K562 (cell line): Measurements from ENCODE around the gene DPP9. TPM values are rescaled to one million over a fixed set of nuclear protein-coding genes. Genes with fewer than 3 reads are reported as not detected.

Source experiments
- ASH1L ChIP-seq: fragments of 450-650 bp; IDR thresholded peaks from 2 replicates; pipeline ENCODE4 v1.6.1; 2018; ENCODE audit warnings: borderline replicate concordance, mild to moderate bottlenecking, low read depth; ENCODE audit not compliant: partially characterized antibody
- ATF7 ChIP-seq: fragments of 450-650 bp; IDR thresholded peaks from 2 replicates; pipeline ENCODE4 v1.7.1; 2014; ENCODE audit warnings: mild to moderate bottlenecking, moderate library complexity
- CHAMP1 ChIP-seq: fragments of 450-650 bp; IDR thresholded peaks from 2 replicates; pipeline ENCODE4 v1.6.1; 2016; ENCODE audit warnings: mild to moderate bottlenecking
- CXXC5 ChIP-seq: fragments of 250-450 bp; sonication (Bioruptor Pico); IDR thresholded peaks from 2 replicates; pipeline ENCODE4 v1.8.0; 2022; ENCODE audit warnings: inconsistent platforms, mild to moderate bottlenecking, moderate library complexity
- ESRRB ChIP-seq: fragments of 250-450 bp; sonication (Bioruptor Pico); IDR thresholded peaks from 2 replicates; pipeline ENCODE4 v1.5.0; 2020; ENCODE audit warnings: mild to moderate bottlenecking, moderate library complexity, borderline replicate concordance
- ETV6 ChIP-seq, 3 experiments: fragments of 150-350 bp in 1 of 3; sonication (generic) in 1 of 3; formaldehyde crosslinking in 1 of 3; IDR thresholded peaks; 2 replicates each; pipeline versions ENCODE4 v1.6.1 to v1.8.0; 2014 to 2022; ENCODE audit warnings: borderline replicate concordance in 2 of 3, low read depth in 2 of 3, antibody characterized with exemption in 1 of 3, low read length in 1 of 3, mild to moderate bottlenecking in 1 of 3, missing genetic modification reagents in 1 of 3
- HIVEP1 ChIP-seq: fragments of 250-450 bp; sonication (Bioruptor Pico); IDR thresholded peaks from 2 replicates; pipeline ENCODE4 v1.4.0; 2020; ENCODE audit warnings: mild to moderate bottlenecking
- MCM2 ChIP-seq: fragments of 450-650 bp; IDR thresholded peaks from 2 replicates; pipeline ENCODE4 v1.6.1; 2017; ENCODE audit warnings: low read depth, mild to moderate bottlenecking
- NR2F6 ChIP-seq: fragments of 450-650 bp; formaldehyde crosslinking; IDR thresholded peaks from 2 replicates; pipeline ENCODE4 v1.4.0; 2020; ENCODE audit warnings: mild to moderate bottlenecking
- POLR2AphosphoS5 ChIP-seq: IDR thresholded peaks from 2 replicates; pipeline ENCODE4 v1.6.1; 2011; ENCODE audit warnings: mild to moderate bottlenecking, low read depth, low read length, moderate library complexity; ENCODE audit not compliant: control insufficient read depth, insufficient read depth
- RAD21 ChIP-seq, 2 experiments: fragments of 250-450 bp in 1 of 2; fragments of 450-650 bp in 1 of 2; sonication (Bioruptor Pico) in 1 of 2; formaldehyde crosslinking in 1 of 2; IDR thresholded peaks in 1 of 2; conservative IDR thresholded peaks in 1 of 2; 2 replicates each; pipeline versions ENCODE4 v1.4.0 to v1.8.0; 2020 to 2022; ENCODE audit warnings: mild to moderate bottlenecking in 2 of 2, moderate library complexity in 1 of 2
- RBM14 ChIP-seq: fragments of 200-400 bp; formaldehyde crosslinking; IDR thresholded peaks from 2 replicates; pipeline ENCODE4 v1.6.1; 2018; ENCODE audit warnings: low read depth, mild to moderate bottlenecking, low read length, moderate library complexity, borderline replicate concordance; ENCODE audit not compliant: insufficient read depth
- RFX7 ChIP-seq: fragments of 250-450 bp; sonication (Bioruptor Pico); IDR thresholded peaks from 2 replicates; pipeline ENCODE4 v1.5.1; 2021; ENCODE audit warnings: mild to moderate bottlenecking
- SRSF3 ChIP-seq: fragments of 200-400 bp; formaldehyde crosslinking; IDR thresholded peaks from 2 replicates; pipeline ENCODE4 v1.6.1; 2016; ENCODE audit warnings: mild to moderate bottlenecking, low read length, moderate library complexity; ENCODE audit not compliant: insufficient read depth
- U2AF1 ChIP-seq: fragments of 200-400 bp; formaldehyde crosslinking; optimal IDR thresholded peaks from 2 replicates; pipeline ENCODE3; 2017; ENCODE audit warnings: mild to moderate bottlenecking, low read depth, low read length, moderate library complexity
- ZBTB17 ChIP-seq: fragments of 450-650 bp; formaldehyde crosslinking; IDR thresholded peaks from 2 replicates; pipeline ENCODE4 v1.4.0; 2020; ENCODE audit warnings: mild to moderate bottlenecking
- ZFP36 ChIP-seq: fragments of 150-350 bp; IDR thresholded peaks from 2 replicates; pipeline ENCODE4 v1.6.1; 2018; ENCODE audit warnings: low read length, low read depth; ENCODE audit not compliant: partially characterized antibody
- polyA plus RNA-seq, 8 experiments: library from polyadenylated mRNA; depleted of rRNA in 4 of 8; stranded (reverse) in 5 of 8; unstranded in 3 of 8; fragments of >200 nt; fragmentation: Nextera tagmentation in 2 of 8; fragmentation: Illumina TruSeq in 1 of 8; extraction: Ambion mirVana in 2 of 8; extraction: Trizol in 1 of 8; gene quantifications; 2 replicates each; pipeline versions ENCODE4 v1.2.1 to v1.2.3, GENCODE V29; 2011 to 2014; ENCODE audit warnings: inconsistent platforms in 1 of 8, missing spikeins in 1 of 8
- total RNA-seq, 7 experiments: library from RNA; depleted of rRNA in 6 of 7; stranded (reverse); fragments of >200 nt in 6 of 7; fragmentation: Illumina TruSeq in 2 of 7; extraction: Trizol in 2 of 7; gene quantifications; 2 replicates each; pipeline versions ENCODE4 v1.2.1 to v1.2.3, GENCODE V29; 2011 to 2021; ENCODE audit warnings: low replicate concordance in 1 of 7
- TF ChIP-seq, protein P1 (sequence below): fragments of 450-650 bp; formaldehyde crosslinking; IDR thresholded peaks from 2 replicates; pipeline ENCODE4 v1.4.0; 2020; ENCODE audit warnings: mild to moderate bottlenecking, moderate library complexity
- TF ChIP-seq, protein P2 (sequence below): fragments of 450-650 bp; IDR thresholded peaks from 2 replicates; pipeline ENCODE4 v1.6.1; 2017; ENCODE audit warnings: antibody characterized with exemption, mild to moderate bottlenecking

DPP9 gene
- total and polyA plus RNA-seq, 9 of the 15 experiments (the other 6 are each of a cell fraction or from before 2014, with no cell fraction given): 0.90 to 66.7 (median 24.5) TPM

DNA sequence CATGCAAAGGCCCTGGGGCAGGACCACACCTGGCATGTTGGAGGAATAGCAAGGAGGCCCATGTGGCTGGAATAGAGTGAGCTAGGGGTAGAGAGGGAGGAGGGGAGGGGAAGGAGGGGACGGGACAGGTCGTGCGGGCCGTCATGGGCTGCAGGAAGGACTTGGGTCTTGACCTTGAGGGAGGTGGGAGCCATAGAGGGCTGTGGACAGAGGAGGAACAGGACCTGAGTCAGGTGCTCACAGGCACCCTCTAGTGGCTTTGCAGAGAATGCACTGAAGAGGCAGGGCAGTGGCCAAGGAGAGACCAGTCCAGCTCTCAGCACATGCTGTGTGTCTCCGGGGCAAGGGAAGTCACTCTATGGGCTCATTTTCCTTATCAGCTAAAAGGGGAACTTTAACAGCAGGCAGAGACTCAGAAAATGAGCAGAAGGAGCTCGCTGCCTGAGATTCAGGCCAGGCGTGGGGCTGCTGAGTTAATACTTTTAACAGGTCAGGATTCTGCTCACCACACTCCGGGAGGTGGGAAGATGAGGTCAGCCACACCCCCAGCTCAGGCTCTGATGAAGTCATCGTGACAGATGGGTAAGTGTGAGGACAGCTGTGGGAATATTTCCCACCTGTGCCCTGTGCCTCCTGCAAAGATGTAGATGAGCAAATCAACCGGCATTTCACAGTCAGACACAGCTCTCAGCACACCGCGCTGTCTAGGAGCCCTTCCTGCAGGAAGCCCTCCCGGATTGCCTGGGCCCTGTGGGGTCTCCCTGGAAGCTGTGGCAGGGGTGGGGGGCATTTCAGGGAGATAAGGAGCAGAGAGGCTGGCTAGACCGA is 90.3 kb downstream of the DPP9 start (continued):
- TF ChIP-seq U2AF1 (no peak), NR2F6 (no peak), ASH1L (no peak), RBM14 (no peak), POLR2AphosphoS5 (no peak), HIVEP1 (CRISPR knock-in tag) (no peak), ATF7 (peak; percentile 93), MCM2 (no peak), CHAMP1 (no peak), ZBTB17 (CRISPR knock-in tag) (no peak), SRSF3 (no peak), ZFP36 (peak; percentile 98), ESRRB (CRISPR knock-in tag) (no peak), RFX7 (CRISPR knock-in tag) (no peak), RAD21 (CRISPR knock-in tag; conservative IDR thresholded peaks at IDR 0.05 in 1 of 2, IDR thresholded peaks at IDR 0.05 in 1 of 2) (peak; percentile 37 to 74), CXXC5 (CRISPR knock-in tag) (no peak; the same call in 1 of the 2 replicates), ETV6 (IDR thresholded peaks at IDR 0.05; ENCODE audit: borderline replicate concordance in 1 of 2, low read depth in 2 of 2, low read length in 1 of 2) (no peak; a peak in 1 of 4 replicates), ETV6 (CRISPR knock-in tag; IDR thresholded peaks at IDR 0.05; ENCODE audit: borderline replicate concordance) (no peak)
- TF ChIP-seq, protein P1, sequence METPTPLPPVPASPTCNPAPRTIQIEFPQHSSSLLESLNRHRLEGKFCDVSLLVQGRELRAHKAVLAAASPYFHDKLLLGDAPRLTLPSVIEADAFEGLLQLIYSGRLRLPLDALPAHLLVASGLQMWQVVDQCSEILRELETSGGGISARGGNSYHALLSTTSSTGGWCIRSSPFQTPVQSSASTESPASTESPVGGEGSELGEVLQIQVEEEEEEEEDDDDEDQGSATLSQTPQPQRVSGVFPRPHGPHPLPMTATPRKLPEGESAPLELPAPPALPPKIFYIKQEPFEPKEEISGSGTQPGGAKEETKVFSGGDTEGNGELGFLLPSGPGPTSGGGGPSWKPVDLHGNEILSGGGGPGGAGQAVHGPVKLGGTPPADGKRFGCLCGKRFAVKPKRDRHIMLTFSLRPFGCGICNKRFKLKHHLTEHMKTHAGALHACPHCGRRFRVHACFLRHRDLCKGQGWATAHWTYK (CRISPR knock-in tag): no peak
- TF ChIP-seq, protein P2, sequence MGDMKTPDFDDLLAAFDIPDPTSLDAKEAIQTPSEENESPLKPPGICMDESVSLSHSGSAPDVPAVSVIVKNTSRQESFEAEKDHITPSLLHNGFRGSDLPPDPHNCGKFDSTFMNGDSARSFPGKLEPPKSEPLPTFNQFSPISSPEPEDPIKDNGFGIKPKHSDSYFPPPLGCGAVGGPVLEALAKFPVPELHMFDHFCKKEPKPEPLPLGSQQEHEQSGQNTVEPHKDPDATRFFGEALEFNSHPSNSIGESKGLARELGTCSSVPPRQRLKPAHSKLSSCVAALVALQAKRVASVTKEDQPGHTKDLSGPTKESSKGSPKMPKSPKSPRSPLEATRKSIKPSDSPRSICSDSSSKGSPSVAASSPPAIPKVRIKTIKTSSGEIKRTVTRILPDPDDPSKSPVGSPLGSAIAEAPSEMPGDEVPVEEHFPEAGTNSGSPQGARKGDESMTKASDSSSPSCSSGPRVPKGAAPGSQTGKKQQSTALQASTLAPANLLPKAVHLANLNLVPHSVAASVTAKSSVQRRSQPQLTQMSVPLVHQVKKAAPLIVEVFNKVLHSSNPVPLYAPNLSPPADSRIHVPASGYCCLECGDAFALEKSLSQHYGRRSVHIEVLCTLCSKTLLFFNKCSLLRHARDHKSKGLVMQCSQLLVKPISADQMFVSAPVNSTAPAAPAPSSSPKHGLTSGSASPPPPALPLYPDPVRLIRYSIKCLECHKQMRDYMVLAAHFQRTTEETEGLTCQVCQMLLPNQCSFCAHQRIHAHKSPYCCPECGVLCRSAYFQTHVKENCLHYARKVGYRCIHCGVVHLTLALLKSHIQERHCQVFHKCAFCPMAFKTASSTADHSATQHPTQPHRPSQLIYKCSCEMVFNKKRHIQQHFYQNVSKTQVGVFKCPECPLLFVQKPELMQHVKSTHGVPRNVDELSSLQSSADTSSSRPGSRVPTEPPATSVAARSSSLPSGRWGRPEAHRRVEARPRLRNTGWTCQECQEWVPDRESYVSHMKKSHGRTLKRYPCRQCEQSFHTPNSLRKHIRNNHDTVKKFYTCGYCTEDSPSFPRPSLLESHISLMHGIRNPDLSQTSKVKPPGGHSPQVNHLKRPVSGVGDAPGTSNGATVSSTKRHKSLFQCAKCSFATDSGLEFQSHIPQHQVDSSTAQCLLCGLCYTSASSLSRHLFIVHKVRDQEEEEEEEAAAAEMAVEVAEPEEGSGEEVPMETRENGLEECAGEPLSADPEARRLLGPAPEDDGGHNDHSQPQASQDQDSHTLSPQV: no peak
